ENCODE results near the gene MALAT1. TPM values are rescaled to one million over a fixed set of nuclear protein-coding genes. Genes with fewer than 3 reads are reported as not detected.

Gene MALAT1
- total RNA-seq, 1 donor from 2014 or later: 12,130 TPM

DNA sequence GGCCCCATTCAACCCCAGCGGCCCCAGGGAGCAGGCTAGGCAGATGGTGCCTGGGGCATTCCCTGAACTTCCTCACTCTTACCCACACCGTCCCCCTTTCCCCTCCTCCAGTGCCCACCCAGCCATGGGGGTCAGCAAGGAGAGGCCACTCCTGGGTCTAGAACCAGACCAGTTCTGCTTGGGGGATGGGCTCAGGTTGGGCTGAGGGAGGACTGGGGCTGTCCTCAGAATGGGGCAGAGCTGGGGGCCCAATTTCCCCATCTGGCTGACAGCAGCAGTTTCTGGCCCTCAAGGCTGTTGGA is 38.4 kb downstream of the MALAT1 start:
- no peak overlapping the region for H3K4me3 Mint-ChIP-seq (ENCODE audit: unreplicated experiment)
- peaks cover 24% of the 10 kb centered on the region for H3K4me1 Mint-ChIP-seq (ENCODE audit: low read depth)
- no peaks in the 10 kb centered on the region for H3K27me3 Mint-ChIP-seq (ENCODE audit: low read depth)
- H3K9me3 Mint-ChIP-seq (ENCODE audit: low read depth): no peaks in the 10 kb centered on the region
- DNase-seq (ENCODE audit: low spot score): no peak
- H3K36me3 Mint-ChIP-seq (ENCODE audit: low read depth): peaks cover 9% of the 10 kb centered on the region
- TF ChIP-seq, protein P1, sequence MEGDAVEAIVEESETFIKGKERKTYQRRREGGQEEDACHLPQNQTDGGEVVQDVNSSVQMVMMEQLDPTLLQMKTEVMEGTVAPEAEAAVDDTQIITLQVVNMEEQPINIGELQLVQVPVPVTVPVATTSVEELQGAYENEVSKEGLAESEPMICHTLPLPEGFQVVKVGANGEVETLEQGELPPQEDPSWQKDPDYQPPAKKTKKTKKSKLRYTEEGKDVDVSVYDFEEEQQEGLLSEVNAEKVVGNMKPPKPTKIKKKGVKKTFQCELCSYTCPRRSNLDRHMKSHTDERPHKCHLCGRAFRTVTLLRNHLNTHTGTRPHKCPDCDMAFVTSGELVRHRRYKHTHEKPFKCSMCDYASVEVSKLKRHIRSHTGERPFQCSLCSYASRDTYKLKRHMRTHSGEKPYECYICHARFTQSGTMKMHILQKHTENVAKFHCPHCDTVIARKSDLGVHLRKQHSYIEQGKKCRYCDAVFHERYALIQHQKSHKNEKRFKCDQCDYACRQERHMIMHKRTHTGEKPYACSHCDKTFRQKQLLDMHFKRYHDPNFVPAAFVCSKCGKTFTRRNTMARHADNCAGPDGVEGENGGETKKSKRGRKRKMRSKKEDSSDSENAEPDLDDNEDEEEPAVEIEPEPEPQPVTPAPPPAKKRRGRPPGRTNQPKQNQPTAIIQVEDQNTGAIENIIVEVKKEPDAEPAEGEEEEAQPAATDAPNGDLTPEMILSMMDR (IDR thresholded peaks at IDR 0.05): no peak
- H3K27ac Mint-ChIP-seq (ENCODE audit: unreplicated experiment): no peak overlapping the region

DNA sequence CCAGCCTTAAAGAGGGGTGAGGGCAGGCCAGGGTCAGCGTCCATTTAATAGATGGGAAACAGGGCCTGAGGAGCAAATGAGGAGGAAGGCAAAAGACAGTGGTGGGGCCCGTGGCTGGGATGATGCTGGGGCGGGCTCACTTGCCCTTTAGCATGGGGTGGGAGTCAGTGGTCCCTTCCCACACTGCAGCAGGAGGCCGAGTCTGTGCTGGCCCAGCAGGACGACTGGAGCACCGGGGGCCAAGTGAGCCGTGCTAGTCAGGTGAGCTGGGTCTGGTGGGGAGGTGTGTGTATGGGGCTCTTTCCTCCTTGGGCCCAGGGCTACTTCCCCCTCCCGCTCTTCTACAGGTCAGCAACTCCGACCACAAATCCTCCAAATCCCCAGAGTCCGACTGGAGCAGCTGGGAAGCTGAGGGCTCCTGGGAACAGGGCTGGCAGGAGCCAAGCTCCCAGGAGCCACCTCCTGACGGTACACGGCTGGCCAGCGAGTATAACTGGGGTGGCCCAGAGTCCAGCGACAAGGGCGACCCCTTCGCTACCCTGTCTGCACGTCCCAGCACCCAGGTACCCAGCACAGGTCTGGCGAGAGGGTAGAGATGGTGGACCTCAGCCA is 38.9 kb downstream of the MALAT1 start:
- H3K4me1 Mint-ChIP-seq (ENCODE audit: low read depth): peaks cover 24% of the 10 kb centered on the region
- H3K36me3 Mint-ChIP-seq (ENCODE audit: low read depth): peaks cover 9% of the 10 kb centered on the region
- H3K9me3 Mint-ChIP-seq (ENCODE audit: low read depth): no peaks in the 10 kb centered on the region
- peak overlapping the region; percentile 55 for H3K27ac Mint-ChIP-seq (ENCODE audit: unreplicated experiment)
- DNase-seq (ENCODE audit: low spot score): no peak
- no peak overlapping the region for H3K4me3 Mint-ChIP-seq (ENCODE audit: unreplicated experiment)
- H3K27me3 Mint-ChIP-seq (ENCODE audit: low read depth): no peaks in the 10 kb centered on the region
- TF ChIP-seq, protein P1 (IDR thresholded peaks at IDR 0.05): peak; percentile 11

DNA sequence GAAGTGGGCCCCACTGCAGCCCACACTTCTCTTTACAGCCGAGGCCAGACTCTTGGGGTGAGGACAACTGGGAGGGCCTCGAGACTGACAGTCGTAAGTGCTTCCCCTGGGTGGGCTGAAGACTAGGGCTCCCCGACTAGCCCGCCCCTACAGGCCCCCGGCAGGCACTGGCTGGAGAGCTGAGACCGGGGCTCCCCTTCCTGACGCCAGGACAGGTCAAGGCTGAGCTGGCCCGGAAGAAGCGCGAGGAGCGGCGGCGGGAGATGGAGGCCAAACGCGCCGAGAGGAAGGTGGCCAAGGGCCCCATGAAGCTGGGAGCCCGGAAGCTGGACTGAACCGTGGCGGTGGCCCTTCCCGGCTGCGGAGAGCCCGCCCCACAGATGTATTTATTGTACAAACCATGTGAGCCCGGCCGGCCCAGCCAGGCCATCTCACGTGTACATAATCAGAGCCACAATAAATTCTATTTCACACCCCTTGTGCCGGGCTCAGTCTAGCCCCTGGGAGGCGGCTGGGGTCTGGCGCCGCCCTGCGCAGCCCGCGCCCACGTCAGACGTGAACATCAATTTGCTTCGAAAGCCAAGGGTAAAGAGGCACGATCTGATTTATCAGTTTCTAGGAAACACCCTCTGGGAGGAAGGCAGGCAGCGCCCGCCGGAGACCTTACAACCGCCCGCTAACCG is 39.5 kb downstream of the MALAT1 start:
- peaks cover 24% of the 10 kb centered on the region for H3K4me1 Mint-ChIP-seq (ENCODE audit: low read depth)
- TF ChIP-seq, protein P1 (IDR thresholded peaks at IDR 0.05): no peak
- no peaks in the 10 kb centered on the region for H3K27me3 Mint-ChIP-seq (ENCODE audit: low read depth)
- H3K36me3 Mint-ChIP-seq (ENCODE audit: low read depth): peaks cover 10% of the 10 kb centered on the region
- no peak overlapping the region for H3K4me3 Mint-ChIP-seq (ENCODE audit: unreplicated experiment)
- no peaks in the 10 kb centered on the region for H3K9me3 Mint-ChIP-seq (ENCODE audit: low read depth)
- no peak for DNase-seq (ENCODE audit: low spot score)
- no peak overlapping the region for H3K27ac Mint-ChIP-seq (ENCODE audit: unreplicated experiment)

DNA sequence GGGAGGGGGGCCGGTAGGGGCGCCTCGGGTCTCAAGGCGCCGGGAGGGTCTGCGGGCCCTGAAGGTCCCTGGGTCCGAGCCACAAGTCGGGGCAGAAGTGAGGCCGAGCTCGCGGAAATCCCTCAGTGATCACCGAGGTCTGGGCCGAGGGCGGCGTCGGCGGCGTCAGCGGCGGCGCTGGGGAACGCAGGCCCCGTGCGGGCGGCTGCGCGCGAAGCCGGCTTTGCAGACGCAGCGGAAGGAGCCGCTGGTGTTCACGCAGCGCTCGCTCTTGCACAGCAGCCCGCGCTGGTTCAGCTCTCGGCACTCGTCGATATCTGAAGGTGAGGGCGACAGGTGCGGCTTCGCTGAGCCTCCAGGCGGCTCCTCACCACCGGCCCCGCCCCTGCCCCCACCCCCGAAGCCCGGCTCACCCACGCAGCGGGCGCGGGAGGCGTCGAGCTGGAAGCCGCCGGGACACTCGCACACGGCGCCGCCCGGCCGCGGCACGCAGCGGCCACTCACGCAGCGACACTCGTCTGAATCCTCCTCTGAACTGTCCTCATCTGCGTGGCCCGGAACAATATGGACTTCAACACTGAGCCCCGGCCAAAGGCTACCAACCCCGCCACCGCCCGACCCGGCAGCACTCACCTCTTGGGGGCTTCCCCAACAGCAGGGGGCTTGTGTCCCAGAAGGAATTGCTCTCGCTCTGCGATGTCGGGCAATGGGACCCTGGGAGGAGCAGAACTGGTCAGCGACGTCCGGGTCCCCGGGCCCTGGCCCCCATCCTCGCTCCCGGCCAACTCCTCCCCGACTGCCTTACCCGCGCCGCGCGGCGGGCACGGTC is 40.3 kb downstream of the MALAT1 start:
- no peak for DNase-seq (ENCODE audit: low spot score)
- TF ChIP-seq, protein P1 (IDR thresholded peaks at IDR 0.05): no peak
- peaks cover 24% of the 10 kb centered on the region for H3K4me1 Mint-ChIP-seq (ENCODE audit: low read depth)
- H3K4me3 Mint-ChIP-seq (ENCODE audit: unreplicated experiment): no peak overlapping the region
- H3K27me3 Mint-ChIP-seq (ENCODE audit: low read depth): no peaks in the 10 kb centered on the region
- H3K36me3 Mint-ChIP-seq (ENCODE audit: low read depth): peaks cover 12% of the 10 kb centered on the region
- no peaks in the 10 kb centered on the region for H3K9me3 Mint-ChIP-seq (ENCODE audit: low read depth)
- H3K27ac Mint-ChIP-seq (ENCODE audit: unreplicated experiment): peak overlapping the region; percentile 66

DNA sequence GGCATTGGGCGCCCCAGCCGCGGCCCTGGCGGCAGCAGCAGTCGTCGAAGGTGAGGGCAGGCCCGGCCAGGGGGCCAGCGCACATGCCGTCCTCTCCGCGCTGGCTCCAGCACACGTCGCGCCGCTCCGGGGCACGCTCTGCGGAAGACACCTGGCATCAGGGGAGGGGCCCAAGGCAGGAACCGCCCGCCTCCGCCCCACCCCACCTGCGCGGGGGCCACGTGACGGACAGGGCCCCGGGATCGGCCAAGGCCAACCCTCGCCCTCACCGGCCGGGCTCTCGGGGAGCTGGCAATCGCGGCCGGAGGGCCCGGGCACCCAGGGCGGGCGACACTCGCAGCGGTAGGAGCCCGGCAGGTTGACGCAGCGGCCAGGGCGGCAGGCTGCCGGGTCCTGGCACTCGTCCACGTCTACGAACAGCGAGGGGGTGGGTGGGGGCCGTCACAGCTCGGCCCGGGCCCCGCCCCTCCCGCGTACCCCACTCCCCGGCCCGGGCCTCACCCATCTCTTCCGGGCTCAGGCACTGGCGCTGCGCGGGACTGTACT is 41.0 kb downstream of the MALAT1 start:
- no peak for DNase-seq (ENCODE audit: low spot score)
- peaks cover 14% of the 10 kb centered on the region for H3K36me3 Mint-ChIP-seq (ENCODE audit: low read depth)
- H3K4me3 Mint-ChIP-seq (ENCODE audit: unreplicated experiment): peak overlapping the region; percentile 66
- peaks cover 24% of the 10 kb centered on the region for H3K4me1 Mint-ChIP-seq (ENCODE audit: low read depth)
- H3K9me3 Mint-ChIP-seq (ENCODE audit: low read depth): no peaks in the 10 kb centered on the region
- peak overlapping the region; percentile 75 for H3K27ac Mint-ChIP-seq (ENCODE audit: unreplicated experiment)
- TF ChIP-seq, protein P1 (IDR thresholded peaks at IDR 0.05): peak; percentile 69
- no peaks in the 10 kb centered on the region for H3K27me3 Mint-ChIP-seq (ENCODE audit: low read depth)

All from chondrocyte (in vitro differentiated cells).